NT2/D1 (cell line): ENCODE measurements around the gene TCERG1L.
"Not testable (repeated sequence)": the region's sequence is repeated elsewhere in the genome, so short reads cannot be mapped to it uniquely, and the experiment has no call there.

Experiments used
- DNase-seq: peaks from one replicate; pipeline ENCODE4 v3.0.0-alpha.2; 2011; ENCODE audit warnings: low read depth, low spot score
- H3K27me3 ChIP-seq: 2 replicates; pipeline ENCODE4 v1.6.0; 2011; ENCODE audit warnings: mild to moderate bottlenecking; ENCODE audit not compliant: insufficient read length, insufficient read depth
- H3K36me3 ChIP-seq: 2 replicates; pipeline ENCODE4 v1.6.1; 2011; ENCODE audit warnings: mild to moderate bottlenecking, low read length, mixed read lengths; ENCODE audit not compliant: insufficient read depth, insufficient read length
- H3K4me1 ChIP-seq: 2 replicates; pipeline ENCODE4 v1.5.1; 2011; ENCODE audit not compliant: insufficient read depth, insufficient read length
- H3K4me3 ChIP-seq: 2 replicates; pipeline ENCODE4 v1.5.1; 2011; ENCODE audit warnings: low read depth; ENCODE audit not compliant: insufficient read length
- H3K9ac ChIP-seq: 2 replicates; pipeline ENCODE4 v1.6.0; 2011; ENCODE audit warnings: low read depth; ENCODE audit not compliant: insufficient read length
- H3K9me3 ChIP-seq: 2 replicates; pipeline ENCODE4 v1.5.1; 2011; ENCODE audit warnings: mild to moderate bottlenecking, low read length; ENCODE audit not compliant: insufficient read depth
- SUZ12 ChIP-seq: IDR thresholded peaks from 2 replicates; pipeline ENCODE4 v1.6.1; 2011; ENCODE audit not compliant: insufficient read length, insufficient read depth; ENCODE audit errors: extremely low read depth
- YY1 ChIP-seq: IDR thresholded peaks from 2 replicates; pipeline ENCODE4 v1.6.1; 2011; ENCODE audit not compliant: insufficient read length, insufficient read depth
- ZNF274 ChIP-seq: IDR thresholded peaks from 2 replicates; pipeline ENCODE4 v1.6.1; 2011; ENCODE audit warnings: mild to moderate bottlenecking, low read depth, low read length

Gene TCERG1L

DNA sequence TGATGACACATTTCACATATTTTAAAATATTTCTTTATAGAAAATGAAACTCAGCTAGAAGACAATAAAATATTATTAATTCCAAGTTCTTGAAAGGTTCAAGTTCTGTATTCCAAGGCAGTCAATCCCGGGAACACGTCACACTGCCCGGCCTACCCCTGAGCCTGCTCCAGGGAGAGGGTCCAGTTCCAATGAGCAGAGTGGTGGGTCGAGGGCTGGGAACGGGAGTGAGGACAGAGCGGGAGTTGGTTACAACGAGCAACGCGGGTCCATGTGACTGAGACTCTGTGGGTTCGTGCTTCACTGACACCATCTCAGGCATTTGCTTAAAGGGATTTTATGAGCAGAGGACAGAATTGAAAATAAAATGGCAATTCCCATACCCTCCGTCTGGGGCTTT lies 209.4 kb downstream of the TCERG1L start:
- H3K9me3 ChIP-seq: no peaks in the 10 kb centered on the region; the same call in 1 of the 2 replicates
- no peaks in the 10 kb centered on the region for H3K4me1 ChIP-seq
- H3K9ac ChIP-seq: no peak overlapping the region
- no peaks in the 10 kb centered on the region for H3K27me3 ChIP-seq
- no peak for TF ChIP-seq YY1
- TF ChIP-seq ZNF274: no peak
- TF ChIP-seq SUZ12: no peak
- H3K4me3 ChIP-seq: no peak overlapping the region
- no peaks in the 10 kb centered on the region for H3K36me3 ChIP-seq
- no peak for DNase-seq

DNA sequence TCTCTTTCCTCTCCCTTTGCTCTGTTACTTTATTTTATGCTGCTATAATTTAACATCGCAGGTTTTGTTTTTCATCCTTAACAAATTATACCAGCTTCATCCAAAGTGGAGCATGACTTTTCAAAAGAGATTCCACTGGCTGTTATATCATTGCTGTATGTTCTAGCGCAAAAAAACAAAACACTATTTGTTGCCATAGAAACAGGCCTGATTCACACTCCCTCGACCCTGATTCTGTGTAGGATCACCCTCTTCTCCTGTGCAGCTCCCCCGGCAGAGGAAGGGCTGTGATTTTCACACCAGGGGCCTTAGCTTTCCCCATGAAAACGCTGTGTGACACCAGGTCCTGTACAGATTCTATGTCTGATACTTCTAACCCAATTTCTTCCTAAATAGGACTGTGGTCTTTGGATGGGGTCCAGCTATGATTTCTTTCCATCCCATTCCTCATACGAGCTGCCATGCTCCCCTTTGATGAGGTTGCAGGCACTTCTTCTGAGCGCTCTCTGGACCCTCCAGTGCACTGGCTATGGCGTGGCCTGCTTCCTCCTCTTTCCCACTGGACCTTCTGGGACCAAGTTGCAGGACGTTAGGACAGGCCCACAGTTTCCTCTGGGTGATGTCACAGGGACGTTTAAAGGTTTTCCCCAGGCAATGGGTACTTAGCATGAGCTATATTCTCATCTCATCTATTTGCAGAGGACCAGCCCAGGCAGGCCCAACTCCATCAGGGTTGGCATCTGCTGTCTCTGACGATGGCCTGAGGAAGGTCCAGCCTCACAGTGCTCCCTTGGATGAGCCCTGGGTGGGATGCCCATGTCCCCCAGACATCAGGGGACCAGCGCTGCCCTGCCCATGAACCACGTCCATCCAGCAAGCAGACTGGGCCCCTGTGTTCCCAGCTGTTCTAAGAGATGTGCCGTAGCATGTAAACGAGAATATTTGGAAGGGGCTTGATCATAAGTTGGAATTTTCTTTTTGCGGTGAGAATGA lies 210.8 kb downstream of the TCERG1L start:
- DNase-seq, H3K27me3 ChIP-seq, H3K9ac ChIP-seq, H3K4me3 ChIP-seq, H3K36me3 ChIP-seq, H3K9me3 ChIP-seq, H3K4me1 ChIP-seq: not testable (repeated sequence)

DNA sequence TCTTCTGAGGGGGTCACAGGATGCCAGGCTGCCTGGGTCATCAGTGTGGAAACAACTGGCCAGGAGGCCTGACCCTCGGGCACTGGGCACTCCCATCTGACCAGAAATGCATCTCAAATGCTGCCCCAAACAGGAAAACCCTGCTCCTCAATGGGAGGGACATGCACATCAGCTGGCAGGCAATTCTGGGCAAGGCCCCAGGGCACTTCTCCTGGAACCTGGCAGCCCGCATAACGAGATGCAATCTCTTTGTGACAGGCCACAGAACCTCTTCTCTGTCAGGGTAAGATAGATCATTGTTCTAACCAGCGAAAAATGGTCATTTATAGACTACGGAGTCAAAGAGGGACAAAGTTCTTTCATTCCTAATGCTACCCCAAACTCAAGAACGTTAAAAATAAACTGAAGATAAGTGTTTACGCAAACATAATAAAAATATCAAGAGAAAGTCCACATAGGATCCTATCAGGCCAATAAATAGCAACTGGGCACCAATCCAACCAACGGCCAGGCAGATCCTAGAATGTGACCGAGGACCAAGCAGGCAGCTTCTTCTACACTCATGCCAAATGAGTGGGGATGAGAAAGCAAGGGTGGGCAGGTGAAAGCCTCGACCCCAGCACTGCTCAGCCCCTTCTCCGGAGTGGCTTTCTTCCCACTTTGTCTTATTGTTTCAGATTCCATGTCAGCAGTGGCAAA lies 212.3 kb downstream of the TCERG1L start:
- no peak overlapping the region for H3K4me3 ChIP-seq
- H3K9ac ChIP-seq: no peak overlapping the region
- TF ChIP-seq SUZ12 (no peak), YY1 (no peak), ZNF274 (no peak)
- DNase-seq: no peak
- no peaks in the 10 kb centered on the region for H3K9me3 ChIP-seq
- H3K27me3 ChIP-seq: no peaks in the 10 kb centered on the region
- no peaks in the 10 kb centered on the region for H3K36me3 ChIP-seq
- H3K4me1 ChIP-seq: no peaks in the 10 kb centered on the region

DNA sequence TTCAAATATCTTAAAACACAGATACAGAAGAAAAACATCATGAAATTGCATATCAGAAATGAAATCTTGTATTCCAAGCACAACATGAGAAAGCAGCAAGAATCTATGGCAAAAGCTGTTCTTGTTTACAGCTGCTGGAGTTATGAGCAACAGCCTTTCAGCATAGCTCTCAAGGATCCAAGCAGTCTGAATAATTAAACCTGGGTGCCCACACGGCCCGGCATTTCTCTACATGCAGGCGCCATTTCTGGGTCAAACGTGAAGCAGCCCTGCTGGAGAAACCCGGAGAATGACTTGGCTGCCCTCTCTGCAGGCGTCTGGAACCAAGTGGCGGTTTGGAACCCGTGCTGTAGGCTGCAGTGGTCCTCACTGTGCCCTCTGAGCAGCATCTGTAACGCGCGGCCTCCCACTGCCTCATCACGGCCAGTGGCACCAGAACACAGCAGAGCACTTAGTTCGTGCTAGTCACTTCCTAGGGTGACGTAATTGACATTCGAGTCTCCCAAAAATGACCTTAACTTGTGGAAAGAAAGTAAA lies 213.0 kb downstream of the TCERG1L start:
- H3K9ac ChIP-seq: no peak overlapping the region
- no peak for DNase-seq
- H3K9me3 ChIP-seq: no peaks in the 10 kb centered on the region
- H3K4me3 ChIP-seq: no peak overlapping the region
- H3K27me3 ChIP-seq: no peaks in the 10 kb centered on the region
- H3K4me1 ChIP-seq: peaks cover 3% of the 10 kb centered on the region
- no peak for TF ChIP-seq ZNF274
- H3K36me3 ChIP-seq: no peaks in the 10 kb centered on the region

DNA sequence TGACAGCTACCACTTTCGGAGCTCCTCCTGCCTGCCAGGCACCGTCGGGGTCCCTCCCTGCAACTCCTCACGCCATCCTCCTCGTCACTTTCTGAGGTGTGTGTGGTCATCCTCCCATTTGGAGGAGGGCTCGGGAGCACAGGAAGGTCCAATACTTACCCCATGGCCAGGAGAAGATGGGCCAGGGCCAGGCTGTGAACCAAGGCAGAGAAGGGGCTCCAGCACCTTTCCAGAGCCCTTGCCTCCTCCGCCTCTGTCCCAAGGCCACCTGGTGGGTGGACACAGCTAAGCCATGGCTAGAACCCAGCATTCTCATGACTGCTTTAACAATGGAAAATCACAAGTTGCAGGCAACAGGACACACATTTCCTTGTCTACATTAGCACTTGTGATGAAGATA lies 215.5 kb downstream of the TCERG1L start:
- H3K4me3 ChIP-seq: no peak overlapping the region
- H3K36me3 ChIP-seq: no peaks in the 10 kb centered on the region
- no peak for TF ChIP-seq YY1
- no peak for TF ChIP-seq SUZ12
- no peak for TF ChIP-seq ZNF274
- H3K4me1 ChIP-seq: peaks cover 3% of the 10 kb centered on the region
- DNase-seq: no peak
- no peaks in the 10 kb centered on the region for H3K9me3 ChIP-seq
- no peaks in the 10 kb centered on the region for H3K27me3 ChIP-seq
- no peak overlapping the region for H3K9ac ChIP-seq

DNA sequence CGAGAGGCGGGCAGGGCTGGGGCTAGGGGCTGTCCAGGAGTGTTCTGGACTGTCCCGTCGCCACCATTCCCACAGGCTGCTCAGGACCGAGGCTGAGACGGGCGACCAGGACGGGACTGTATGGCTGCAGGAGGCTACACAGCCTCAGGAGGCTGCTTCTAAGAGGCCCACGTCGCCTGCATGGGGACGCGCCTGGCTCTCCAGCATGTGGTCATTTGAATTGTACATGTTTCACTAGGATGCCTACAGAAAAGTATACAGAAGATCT lies 216.3 kb downstream of the TCERG1L start:
- DNase-seq: no peak
- Histone ChIP-seq H3K9ac (no peak overlapping the region), H3K4me3 (no peak overlapping the region), H3K27me3 (no peaks in the 10 kb centered on the region), H3K36me3 (no peaks in the 10 kb centered on the region), H3K4me1 (peaks cover 3% of the 10 kb centered on the region), H3K9me3 (no peaks in the 10 kb centered on the region)
- TF ChIP-seq SUZ12 (no peak), ZNF274 (no peak), YY1 (no peak)

DNA sequence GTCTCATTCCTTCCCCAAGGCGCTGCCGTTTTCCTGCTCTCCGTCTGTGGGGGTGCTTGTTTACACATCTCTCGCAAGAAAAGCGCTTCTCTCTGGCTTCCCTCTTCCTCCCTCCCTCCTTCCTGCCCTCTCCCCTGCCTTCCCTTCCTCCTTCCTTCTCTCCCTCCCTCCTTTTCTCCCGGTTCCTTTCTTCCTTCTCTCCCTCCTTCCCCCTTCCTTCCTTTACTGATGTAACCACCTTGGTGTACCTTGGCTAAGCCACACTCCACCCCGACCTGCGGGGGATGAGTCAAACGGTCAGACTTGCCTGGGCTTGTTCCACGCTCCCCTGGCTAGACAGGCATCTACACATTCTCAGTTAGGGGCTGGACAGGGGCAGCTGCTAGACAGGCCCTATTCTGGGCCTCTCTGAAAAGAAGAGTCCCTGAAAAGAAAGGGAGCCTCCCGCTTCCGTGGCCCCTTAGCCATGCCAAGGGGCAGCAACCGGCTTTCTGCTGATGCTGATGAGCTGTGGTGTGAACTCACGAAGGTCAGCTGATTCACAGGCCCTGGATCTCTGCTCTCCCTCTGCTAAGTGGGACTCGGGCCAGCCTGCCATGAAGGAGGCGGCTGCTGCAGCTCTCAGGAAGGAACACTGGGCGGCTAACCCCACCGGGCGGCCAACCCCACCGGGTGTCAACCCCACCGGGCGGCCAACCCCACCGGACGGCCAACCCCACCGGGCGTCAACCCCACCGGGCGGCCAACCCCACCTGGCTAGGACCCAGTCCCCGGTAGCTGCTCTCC lies 216.8 kb downstream of the TCERG1L start:
- Histone ChIP-seq H3K9ac (no peak overlapping the region), H3K4me3 (no peak overlapping the region), H3K27me3 (no peaks in the 10 kb centered on the region), H3K36me3 (no peaks in the 10 kb centered on the region), H3K4me1 (peaks cover 3% of the 10 kb centered on the region), H3K9me3 (no peaks in the 10 kb centered on the region)
- TF ChIP-seq YY1 (no peak), SUZ12 (no peak), ZNF274 (no peak)
- no peak for DNase-seq
